GM18909 (cell line): Measurements from ENCODE around the gene ZNF276.
"Not testable (repeated sequence)": the region's sequence is repeated elsewhere in the genome, so short reads cannot be mapped to it uniquely, and the experiment has no call there.

Source experiments
- ATAC-seq: cut with Tn5 transposase; IDR thresholded peaks from one replicate; pipeline ENCODE4 v1.9.1; 2021; ENCODE audit warnings: mild to moderate bottlenecking; ENCODE audit not compliant: unreplicated experiment, poor library complexity

ZNF276 gene

DNA sequence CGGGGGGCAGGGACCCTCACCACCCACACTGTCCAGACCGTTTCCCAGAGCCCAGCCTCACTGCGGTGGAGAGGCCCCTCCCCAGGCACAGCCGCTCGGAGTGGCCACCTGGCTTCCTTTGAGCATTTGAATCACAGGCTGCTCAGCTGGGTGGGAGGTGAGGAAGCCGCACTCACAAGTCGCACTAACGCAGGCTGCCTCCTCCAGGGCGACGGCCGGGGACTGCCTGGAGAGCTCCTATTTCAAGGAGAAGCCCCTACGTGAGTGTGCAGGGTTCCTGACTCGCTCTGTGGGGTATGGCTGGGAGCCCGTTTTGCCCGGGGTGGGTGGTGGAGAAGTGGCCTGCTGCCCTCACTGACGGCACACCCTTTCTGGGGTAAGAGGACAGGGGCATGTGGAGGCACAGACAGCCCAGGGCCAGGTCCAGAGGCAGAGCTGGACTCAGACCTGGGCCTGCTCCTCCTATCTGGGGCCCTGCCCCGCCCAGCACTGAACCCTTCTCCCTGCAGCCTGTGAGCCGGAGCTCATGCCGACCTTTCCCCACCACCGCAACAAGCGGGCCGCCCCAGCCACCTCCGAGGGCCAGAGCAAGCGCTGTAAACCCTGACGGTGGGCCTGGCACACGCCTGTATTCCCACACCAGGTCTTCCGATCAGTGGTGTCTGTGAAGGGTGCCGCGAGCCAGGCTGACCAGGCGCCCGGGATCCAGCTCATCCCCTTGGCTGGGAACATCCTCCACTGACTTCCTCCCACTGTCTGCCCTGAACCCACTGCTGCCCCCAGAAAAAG is 26.1 kb upstream of the ZNF276 start:
- ATAC-seq: no peak

DNA sequence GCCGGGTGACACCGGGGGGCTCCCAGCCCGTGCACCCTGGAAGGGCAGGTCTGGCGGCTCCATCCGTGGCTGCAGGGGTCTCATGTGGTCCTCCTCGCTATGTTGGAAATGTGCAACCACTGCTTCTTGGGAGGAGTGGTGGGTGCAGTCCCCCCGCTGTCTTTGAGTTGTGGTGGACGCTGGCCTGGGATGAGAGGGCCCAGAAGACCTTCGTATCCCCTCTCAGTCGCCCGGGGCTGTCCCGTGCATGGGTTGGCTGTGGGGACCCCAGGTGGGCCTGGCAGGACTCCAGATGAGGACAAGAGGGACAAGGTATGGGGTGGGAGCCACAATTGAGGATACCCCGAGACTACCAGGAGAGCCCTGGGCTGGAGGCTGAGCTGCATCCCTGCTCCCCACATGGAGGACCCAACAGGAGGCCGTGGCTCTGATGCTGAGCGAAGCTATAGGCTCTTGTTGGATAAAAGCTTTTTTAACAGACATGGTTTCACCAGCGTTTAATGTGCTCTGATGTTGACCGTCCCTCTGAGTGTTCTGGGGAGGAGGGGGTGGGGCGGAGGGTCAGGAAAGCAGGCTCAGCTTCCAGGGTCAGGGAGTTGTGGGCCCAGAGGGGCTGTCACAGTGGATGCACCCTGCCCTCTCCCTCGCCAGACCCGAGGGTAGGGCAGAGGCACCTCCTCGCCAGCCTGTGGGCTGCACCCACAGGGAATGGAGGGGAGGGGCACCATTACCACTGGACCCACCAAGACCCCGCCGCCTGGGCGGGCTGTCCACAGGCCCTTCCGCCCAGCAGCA is 25.3 kb upstream of the ZNF276 start:
- no peak for ATAC-seq

DNA sequence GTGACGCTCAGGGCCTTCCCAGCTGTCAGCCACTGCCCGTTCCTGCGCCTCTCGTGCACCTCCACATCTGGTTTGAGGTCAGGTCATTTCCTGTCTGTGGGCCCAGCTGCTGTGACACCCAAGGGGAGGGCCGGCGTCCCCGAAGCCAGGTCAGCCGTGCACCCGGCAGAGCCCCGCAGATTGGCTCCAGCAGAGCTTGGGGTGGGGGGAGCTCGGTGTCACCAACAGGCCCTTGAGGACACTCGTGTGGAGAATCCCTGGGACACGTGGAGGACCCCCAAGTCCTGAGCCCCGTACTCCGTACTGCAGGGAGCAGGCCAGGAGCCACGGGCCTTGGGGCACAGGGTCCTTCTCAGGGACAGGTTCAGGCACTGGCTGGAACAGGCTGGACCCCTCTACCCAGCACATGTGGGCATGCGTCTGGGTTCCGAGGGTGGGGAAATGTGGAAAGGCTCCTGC is 24.6 kb upstream of the ZNF276 start:
- no peak for ATAC-seq

DNA sequence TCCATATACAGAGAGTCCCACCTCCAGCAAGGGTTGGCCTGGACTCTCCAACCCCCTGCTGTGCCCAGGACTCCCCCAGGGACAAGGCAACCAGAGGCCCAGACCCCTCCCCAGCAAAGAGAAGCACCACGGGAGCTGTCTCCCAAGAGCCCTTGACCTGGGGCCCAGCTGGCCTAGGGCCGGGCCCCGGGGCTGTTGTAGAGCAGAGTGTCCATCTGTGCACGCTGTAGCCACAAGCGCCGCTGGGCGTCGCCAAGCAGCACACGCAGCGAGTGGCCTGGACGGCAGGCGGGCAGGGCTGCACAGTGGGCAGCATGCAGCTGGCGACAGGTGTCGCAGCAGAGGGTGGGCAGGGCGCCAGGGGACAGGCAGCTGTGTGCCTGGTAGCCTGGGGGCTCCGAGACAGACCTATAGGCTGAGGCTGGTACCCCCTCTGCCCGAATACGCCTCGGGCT is 24.1 kb upstream of the ZNF276 start:
- ATAC-seq: no peak

DNA sequence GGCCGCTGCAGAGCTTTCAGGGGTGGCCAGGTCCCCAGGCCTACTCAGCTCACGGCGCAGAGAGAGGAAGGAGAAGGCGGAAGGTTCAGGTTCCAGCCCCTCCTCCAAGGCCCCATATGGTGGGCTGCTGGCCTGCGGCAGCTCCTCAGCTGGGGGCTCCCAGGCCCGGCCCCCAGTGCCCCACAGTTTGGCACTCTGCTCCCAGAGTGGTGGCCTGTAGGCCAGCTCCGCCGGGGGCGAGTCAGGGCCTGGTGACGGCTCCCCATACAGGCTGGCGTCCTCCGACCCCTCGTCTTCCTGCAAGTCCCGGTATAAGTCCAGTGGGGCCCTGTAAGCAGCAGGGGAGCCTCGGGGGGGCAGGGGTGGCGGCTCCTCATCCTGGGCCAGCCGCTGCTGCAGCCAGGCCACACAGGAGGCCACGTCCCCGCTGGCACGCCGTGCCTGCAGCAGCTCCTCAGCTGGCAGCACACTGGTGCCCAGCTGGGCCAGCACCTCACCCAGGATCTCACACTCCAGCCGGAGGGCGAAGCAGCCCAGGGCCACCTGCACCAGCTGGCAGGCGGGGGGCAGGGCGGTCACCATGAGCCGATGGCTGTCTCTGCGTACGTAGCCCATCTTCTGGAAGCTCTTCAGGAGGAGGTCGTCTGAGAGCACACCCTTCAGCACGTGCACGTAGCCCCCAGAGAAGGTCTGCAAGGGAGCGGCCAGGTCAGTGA is 23.6 kb upstream of the ZNF276 start:
- no peak for ATAC-seq

DNA sequence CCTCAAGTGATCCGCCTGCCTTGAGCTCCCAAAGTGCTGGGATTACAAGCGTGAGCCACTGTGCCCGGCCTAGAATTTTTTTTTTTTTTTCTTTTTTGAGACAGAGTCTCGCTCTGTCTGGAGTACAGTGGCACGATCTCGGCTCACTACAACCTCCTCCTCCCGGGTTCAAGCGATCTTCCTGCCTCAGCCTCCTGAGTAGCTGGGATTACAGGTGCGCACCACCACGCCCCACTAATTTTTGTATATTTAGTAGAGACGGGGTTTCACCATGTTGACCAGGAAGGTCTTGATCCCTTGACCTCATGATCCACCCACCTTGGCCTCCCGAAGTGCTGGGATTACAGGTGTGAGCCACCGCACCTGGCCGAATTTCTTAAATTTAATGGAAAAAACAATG is 22.6 kb upstream of the ZNF276 start:
- not testable (repeated sequence) for ATAC-seq

DNA sequence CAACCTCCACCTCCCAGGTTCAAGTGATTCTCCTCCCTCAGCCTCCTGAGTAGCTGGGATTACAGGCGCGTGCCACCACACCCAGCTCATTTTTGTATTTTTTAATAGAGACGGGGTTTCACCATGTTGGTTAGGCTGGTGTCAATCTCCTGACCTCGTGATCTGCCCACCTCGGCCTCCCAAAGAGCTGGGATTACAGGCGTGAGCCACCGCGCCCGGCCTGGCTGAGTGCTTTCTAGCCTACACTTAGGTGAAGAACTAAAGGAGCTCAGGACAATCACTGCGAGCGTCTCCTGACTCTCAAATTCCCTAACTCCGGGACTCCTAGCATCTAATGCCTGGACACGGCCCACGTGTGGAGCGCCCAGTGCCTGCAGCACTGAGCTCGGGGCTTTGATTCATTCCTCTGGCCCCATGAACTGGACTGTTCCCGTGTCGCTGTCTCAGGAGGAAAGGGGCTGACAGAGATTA is 21.7 kb upstream of the ZNF276 start:
- not testable (repeated sequence) for ATAC-seq

DNA sequence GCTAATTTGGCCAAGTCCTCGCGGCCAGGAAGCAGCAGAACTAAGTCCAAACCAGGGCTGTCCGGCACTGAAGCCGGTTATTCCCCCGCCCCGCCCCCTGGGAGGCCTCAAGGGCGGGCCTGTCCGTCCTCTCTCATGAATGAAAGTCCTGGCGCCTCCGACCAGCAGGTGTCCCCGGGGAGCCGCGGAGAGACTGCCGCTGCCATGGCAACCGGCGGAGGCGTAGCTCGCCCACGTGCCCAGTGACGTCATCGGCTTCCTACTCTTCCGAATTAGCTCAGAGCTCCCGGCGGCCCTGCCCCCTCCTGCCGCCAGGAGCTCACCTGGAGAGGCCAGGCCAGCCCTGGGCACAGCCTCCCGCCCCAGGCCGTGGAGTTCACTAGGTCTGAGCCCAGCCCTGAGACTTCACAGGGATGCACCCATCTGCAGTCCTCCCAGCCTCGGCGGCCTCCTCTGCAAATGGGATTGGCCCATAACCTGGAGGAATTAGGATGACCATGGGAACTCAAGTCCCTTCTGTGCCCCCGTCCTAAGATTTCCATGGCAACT is 21.2 kb upstream of the ZNF276 start:
- peak; percentile 54 for ATAC-seq

DNA sequence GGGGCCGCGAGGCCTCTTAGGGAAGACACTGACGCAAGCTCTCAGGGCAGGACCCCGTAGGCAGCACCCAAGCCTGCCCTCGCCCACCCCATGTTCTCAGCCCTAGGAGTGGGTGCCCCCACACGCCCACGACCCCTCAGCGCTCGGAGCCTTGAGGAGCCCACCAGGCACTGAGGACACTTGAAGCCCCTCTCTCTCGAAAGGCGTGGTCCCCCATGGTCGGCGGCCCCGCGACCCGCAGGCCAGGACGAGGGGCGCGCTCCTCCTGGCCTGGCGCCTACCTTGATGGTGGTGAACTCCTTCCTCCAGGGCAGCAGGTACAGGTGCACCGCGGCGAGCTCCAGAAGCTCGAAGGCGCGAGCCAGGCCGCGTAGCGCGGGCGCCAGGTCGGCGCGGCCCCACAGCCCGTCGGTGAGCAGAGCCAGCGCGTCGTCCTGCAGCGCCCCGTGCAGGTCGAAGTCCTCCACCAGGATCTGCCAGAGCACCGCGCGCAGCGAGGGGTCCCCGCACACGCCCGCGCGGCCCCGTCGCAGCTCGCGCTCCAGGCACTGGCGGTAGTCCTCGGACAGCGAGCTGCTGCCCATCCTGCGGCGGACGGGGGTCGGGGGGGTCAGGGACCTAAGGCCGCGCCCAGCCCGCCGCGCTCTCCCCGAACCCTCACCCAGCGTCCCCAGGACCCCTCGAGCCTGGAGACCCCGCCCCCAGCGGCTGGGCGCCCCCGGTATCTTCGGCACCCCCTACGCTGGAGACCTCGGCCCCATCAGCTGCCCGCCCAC is 20.5 kb upstream of the ZNF276 start:
- no peak for ATAC-seq

DNA sequence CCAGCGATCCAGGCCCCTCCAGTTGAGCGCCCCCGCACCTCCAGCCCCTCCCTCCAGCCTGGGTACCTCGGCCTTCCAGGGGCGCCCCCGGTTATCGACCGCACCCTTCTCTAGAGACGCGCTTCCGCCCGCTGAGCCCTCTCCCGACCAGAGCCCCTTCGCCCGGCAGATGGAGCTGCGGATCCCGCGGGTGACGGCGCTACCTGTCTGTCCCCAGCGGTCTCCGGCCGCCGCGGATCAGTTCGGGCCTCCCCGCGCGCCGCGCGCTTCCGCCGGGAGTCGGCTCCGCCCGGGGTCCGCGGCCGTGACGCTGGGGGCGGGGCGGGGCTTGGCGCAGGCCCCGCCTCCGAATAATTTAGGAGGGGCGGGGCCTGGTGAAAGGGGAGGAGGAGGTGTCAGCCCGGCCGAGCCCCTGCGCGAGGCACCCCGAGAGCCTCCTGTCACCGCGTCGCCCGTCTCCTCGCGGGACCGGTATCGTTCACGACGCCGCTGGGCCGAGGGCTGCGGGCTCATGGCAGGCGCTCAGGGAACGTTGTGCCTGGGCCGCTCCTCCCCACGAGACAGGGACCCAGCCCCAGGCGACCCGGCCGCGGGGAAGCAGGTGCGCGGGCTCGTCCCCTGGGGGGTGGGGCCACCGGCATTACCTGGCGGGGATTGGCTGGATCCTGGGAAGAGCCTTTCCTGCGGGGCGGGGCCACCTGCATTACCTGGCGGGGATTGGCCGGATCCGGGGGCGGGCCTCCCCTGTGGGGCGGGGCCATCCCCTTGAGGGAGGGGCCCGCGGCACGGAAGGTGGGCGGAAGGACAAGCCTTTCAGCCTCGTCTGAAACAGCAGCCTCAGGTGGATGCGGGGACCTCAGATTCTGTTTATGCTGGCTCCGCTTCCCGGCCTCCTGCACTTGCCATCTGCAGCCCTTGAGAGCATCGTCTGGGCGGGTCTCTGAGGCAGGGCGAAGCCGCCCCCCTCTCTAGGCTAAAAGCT is 19.6 kb upstream of the ZNF276 start, which contains the start of gene SPATA2L:
Gene SPATA2L (minus strand): TSS at position 281 of the 982 bp plus-strand sequence. CDS start 473 bp downstream, outside the sequence.
- peak; percentile 71 for ATAC-seq

DNA sequence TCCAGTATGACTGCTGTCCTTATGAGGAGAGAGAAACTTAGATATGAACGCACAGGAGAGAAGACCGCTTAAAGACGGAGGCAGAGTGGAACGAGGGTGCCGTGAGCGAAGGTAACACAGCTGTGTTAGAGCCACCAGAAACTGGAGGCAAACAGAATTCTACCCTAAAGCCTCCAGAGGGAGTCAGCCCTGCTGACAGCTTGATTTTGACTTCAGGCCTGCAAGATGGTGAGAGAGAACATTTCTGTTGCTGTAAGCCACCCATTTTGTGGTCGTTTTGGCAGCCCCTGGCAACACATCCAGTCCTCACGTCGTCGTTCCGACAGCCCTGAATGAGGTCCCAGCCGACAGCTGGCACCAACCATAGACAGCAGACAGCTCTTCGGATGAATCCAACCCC is 17.1 kb upstream of the ZNF276 start:
- ATAC-seq: no peak

DNA sequence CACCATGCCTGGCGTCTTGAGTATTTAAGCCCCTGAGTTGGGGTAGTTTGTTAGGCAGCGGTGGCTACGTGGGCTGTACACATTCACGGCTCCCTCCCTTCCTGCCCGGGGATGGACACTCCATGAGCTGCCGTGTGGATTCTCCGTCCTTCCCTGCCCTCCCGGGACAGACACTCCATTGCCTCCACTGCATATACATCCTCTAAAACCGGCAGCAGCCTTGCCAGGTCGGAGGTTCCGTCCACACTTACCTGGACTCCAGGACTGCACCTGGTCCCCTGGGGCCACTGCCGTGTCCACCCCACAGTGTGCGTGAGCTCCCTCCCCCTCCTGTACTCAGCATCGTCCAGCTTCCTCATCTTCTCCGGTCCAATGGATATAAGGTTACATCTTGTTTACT is 16.3 kb upstream of the ZNF276 start:
- no peak for ATAC-seq

DNA sequence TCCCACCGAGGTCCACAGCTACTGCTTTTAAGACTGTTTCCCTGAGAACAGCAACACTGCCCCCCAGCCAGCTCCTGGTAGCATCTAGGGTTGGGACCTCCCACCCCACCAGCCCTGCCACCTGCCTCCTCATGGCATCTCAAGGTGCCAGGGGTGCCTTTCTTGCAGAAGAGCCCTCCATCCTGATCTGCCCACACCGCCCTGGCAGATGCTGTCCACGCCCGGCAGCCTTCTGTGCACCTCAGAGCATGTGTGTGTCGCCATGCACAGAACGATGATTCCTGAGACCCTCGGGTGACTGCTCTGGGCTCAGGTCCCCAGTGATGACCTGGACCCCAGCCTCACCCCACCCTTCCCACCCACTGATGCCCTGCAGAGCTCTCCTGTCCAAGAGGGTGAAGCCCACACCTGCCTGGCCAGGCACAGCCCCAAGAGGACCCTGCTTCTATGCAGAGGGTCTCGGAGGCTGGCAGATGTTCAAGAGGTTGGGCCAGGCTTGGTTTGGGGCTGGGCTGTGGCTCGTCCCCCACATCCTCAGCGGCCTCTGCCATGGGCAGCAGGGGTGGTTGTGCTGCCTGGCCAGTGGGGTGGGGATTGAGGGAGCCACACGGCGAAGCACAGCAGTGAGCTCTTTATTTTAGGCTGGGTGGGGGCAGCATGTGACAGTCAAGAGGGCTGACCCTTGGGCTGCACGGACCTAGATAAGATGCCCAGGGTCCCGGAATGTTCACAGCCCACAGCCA is 14.6 kb upstream of the ZNF276 start:
- ATAC-seq: no peak

DNA sequence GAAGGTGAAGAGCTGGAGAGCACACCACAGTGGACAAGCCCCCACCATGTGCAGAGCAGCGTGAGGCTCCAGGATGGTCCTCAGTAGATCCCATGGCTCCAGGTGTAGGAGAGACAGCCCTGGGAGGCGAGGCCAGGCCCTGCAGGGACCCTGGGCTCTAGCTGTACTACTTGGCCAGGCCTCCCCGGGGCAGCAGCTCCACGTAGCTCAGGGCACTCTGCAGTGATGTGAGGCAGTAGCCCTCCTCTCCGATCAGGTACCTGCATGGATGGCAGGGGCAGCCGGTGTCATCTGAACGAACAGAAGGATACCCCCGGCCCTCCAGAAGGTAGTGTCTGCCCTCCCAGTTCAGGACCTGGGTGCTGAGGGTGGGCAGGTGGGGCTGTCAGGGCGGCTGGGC is 13.6 kb upstream of the ZNF276 start:
- ATAC-seq: no peak

DNA sequence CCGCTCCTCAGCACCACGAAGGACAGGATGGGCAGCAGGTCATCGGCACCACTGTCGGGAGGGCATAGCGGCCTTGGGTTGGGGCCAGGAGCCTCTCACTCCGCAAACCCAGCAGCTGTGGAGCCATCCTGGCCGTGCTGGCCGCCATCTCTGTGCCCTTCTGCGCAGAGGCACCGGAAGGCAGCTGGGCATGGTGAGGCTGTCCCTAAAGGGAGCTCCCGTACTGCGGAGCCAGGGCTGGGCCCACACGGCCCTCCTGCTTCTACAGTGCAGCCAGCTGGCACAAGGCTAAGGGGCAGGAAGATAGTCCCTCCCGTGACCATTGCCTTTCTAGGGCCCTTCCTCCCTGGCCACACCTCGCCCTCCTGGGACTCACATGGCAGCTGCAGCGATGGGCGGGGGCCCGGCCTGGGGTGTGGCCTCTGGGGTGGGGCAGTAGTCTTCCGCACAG is 12.8 kb upstream of the ZNF276 start:
- no peak for ATAC-seq

DNA sequence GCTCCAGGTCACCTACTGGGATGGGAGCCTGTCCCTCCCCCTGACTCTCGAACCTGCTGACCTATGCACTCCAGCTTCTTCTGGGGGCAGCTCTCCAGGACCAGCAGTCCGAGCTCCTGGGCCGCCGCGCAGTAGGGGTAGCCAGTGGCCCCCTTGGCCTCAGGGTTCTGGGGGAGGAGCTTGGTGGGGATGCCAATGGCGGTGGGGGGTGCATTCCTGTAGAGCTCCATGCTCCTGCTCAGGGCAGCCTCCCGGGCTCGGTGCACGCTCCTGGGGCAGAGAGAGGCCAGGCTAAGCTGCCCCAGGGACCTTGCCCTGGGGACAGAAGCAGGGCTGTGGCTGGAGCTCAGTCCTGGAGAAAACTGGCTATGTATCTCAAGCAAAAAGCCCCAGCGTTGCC is 12.2 kb upstream of the ZNF276 start:
- no peak for ATAC-seq

DNA sequence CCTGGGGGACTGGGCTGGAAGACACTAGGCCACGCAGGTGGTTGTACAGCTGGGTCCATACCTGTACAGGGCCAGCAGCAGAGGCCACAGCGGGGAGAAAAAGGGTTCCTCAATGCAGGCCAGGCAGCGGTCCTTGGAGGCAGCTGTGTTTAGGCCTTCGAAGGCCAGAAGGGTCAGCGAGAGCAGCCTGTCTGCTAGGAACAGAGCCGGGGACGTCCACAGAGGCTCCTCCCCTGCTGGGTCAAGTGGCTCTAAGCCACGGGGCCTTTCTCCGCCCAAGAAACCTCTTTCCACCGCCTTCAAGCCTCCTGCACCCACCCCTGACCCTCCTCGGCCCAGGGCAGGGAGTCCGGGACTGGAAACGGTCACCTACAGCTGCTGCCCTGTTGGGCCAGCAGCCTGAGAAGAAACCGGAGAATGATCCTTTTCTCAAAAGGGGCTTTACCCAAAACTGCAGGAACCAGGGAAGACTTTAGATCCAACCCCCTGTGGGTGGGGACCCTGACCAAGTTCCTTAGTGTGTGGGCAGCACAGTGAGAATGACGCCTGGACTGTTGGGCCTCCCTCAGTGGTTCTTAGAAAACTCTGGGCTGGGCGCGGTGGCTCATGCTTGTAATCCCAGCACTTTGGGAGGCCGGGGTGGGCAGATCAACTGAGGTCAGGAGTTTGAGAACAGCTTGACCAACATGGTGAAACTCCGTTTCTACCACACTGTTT is 11.5 kb upstream of the ZNF276 start:
- ATAC-seq: no peak
